HepG2 (cell line): ENCODE data around the gene NHERF2.

Experiments
- ASH2L ChIP-seq: fragments of 300-600, 200-600 bp; sonication (generic); IDR thresholded peaks from 2 replicates; pipeline ENCODE4 v1.7.0; 2017; ENCODE audit warnings: low read depth, mild to moderate bottlenecking, moderate library complexity, mixed read lengths, low read length; ENCODE audit not compliant: insufficient read length
- FOXK2 ChIP-seq: fragments of 450-650 bp; IDR thresholded peaks from 2 replicates; pipeline ENCODE4 v1.6.1; 2016
- GABPA ChIP-seq, 2 experiments: IDR thresholded peaks; 2 replicates each; pipeline ENCODE4 v1.6.1; 2011 to 2016; ENCODE audit warnings: low read depth in 2 of 2, low read length in 1 of 2, missing biosample characterization in 1 of 2, missing genetic modification characterization in 1 of 2
- HNRNPH1 ChIP-seq: fragments of 200-400 bp; formaldehyde crosslinking; optimal IDR thresholded peaks from 2 replicates; pipeline ENCODE3; 2017; ENCODE audit warnings: mild to moderate bottlenecking, low read depth, low read length
- KLF13 ChIP-seq: sonication (generic); formaldehyde crosslinking; IDR thresholded peaks from 2 replicates; pipeline ENCODE4 v1.4.0; 2020; ENCODE audit warnings: mild to moderate bottlenecking, missing genetic modification reagents
- NR2F6 ChIP-seq, 2 experiments: IDR thresholded peaks; 2 replicates each; pipeline ENCODE4 v1.6.1; 2016; ENCODE audit warnings: antibody characterized with exemption in 1 of 2, mild to moderate bottlenecking in 1 of 2
- SIN3A ChIP-seq: IDR thresholded peaks from 2 replicates; pipeline ENCODE4 v1.6.1; 2011; ENCODE audit warnings: low read depth, mild to moderate bottlenecking, control low read depth, low read length, borderline replicate concordance
- USF2 ChIP-seq, 2 experiments: sonication (generic) in 1 of 2; formaldehyde crosslinking in 1 of 2; IDR thresholded peaks; 2 replicates each; pipeline versions ENCODE4 v1.5.1 to v1.6.1; 2011 to 2020; ENCODE audit warnings: borderline replicate concordance in 1 of 2, low read depth in 1 of 2, low read length in 1 of 2, mild to moderate bottlenecking in 1 of 2, missing genetic modification reagents in 1 of 2, moderate library complexity in 1 of 2
- ZBTB34 ChIP-seq: sonication (generic); formaldehyde crosslinking; IDR thresholded peaks from 2 replicates; pipeline ENCODE4 v1.8.0; 2022; ENCODE audit warnings: mild to moderate bottlenecking, missing genetic modification reagents
- ZNF556 ChIP-seq: sonication (generic); formaldehyde crosslinking; IDR thresholded peaks from 2 replicates; pipeline ENCODE4 v1.4.0; 2020; ENCODE audit warnings: mild to moderate bottlenecking, missing genetic modification reagents, borderline replicate concordance
- TF ChIP-seq, protein P1 (sequence below): sonication (generic); formaldehyde crosslinking; IDR thresholded peaks from 2 replicates; pipeline ENCODE4 v1.5.0; 2020; ENCODE audit warnings: mild to moderate bottlenecking, missing genetic modification reagents, moderate library complexity
- TF ChIP-seq, protein P2 (sequence below): sonication (generic); formaldehyde crosslinking; IDR thresholded peaks from 2 replicates; pipeline ENCODE4 v1.5.0; 2020; ENCODE audit warnings: mild to moderate bottlenecking, missing genetic modification reagents

GRCh38 chr16:2086106-2086742 lies 59.5 kb downstream of the NHERF2 start:
- TF ChIP-seq ASH2L (no peak), GABPA (IDR thresholded peaks at IDR 0.05; ENCODE audit: low read depth, low read length) (no peak), GABPA (CRISPR knock-in tag; IDR thresholded peaks at IDR 0.05; ENCODE audit: low read depth) (no peak), ZNF556 (CRISPR knock-in tag) (no peak), ZBTB34 (CRISPR knock-in tag) (no peak), HNRNPH1 (no peak), FOXK2 (no peak), KLF13 (no peak), USF2 (IDR thresholded peaks at IDR 0.05; ENCODE audit: low read depth, low read length) (no peak), USF2 (CRISPR knock-in tag; IDR thresholded peaks at IDR 0.05; ENCODE audit: borderline replicate concordance) (no peak), NR2F6 (IDR thresholded peaks at IDR 0.05) (no peak), NR2F6 (CRISPR knock-in tag; IDR thresholded peaks at IDR 0.05) (no peak), SIN3A (no peak)
- TF ChIP-seq, protein P1, sequence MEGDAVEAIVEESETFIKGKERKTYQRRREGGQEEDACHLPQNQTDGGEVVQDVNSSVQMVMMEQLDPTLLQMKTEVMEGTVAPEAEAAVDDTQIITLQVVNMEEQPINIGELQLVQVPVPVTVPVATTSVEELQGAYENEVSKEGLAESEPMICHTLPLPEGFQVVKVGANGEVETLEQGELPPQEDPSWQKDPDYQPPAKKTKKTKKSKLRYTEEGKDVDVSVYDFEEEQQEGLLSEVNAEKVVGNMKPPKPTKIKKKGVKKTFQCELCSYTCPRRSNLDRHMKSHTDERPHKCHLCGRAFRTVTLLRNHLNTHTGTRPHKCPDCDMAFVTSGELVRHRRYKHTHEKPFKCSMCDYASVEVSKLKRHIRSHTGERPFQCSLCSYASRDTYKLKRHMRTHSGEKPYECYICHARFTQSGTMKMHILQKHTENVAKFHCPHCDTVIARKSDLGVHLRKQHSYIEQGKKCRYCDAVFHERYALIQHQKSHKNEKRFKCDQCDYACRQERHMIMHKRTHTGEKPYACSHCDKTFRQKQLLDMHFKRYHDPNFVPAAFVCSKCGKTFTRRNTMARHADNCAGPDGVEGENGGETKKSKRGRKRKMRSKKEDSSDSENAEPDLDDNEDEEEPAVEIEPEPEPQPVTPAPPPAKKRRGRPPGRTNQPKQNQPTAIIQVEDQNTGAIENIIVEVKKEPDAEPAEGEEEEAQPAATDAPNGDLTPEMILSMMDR (CRISPR knock-in tag): no peak
- TF ChIP-seq, protein P2, sequence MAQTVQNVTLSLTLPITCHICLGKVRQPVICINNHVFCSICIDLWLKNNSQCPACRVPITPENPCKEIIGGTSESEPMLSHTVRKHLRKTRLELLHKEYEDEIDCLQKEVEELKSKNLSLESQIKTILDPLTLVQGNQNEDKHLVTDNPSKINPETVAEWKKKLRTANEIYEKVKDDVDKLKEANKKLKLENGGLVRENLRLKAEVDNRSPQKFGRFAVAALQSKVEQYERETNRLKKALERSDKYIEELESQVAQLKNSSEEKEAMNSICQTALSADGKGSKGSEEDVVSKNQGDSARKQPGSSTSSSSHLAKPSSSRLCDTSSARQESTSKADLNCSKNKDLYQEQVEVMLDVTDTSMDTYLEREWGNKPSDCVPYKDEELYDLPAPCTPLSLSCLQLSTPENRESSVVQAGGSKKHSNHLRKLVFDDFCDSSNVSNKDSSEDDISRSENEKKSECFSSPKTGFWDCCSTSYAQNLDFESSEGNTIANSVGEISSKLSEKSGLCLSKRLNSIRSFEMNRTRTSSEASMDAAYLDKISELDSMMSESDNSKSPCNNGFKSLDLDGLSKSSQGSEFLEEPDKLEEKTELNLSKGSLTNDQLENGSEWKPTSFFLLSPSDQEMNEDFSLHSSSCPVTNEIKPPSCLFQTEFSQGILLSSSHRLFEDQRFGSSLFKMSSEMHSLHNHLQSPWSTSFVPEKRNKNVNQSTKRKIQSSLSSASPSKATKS (CRISPR knock-in tag): no peak
